NCI-H526 (cell line): Measurements from ENCODE around the gene CTRB2.
"Not testable (repeated sequence)": the region's sequence is repeated elsewhere in the genome, so short reads cannot be mapped to it uniquely, and the experiment has no call there.

Experiments
- DNase-seq, 2 experiments: peaks; one replicate each; lab custom pipeline; 2025; lab: John Stamatoyannopoulos, UW

CTRB2 gene

DNA sequence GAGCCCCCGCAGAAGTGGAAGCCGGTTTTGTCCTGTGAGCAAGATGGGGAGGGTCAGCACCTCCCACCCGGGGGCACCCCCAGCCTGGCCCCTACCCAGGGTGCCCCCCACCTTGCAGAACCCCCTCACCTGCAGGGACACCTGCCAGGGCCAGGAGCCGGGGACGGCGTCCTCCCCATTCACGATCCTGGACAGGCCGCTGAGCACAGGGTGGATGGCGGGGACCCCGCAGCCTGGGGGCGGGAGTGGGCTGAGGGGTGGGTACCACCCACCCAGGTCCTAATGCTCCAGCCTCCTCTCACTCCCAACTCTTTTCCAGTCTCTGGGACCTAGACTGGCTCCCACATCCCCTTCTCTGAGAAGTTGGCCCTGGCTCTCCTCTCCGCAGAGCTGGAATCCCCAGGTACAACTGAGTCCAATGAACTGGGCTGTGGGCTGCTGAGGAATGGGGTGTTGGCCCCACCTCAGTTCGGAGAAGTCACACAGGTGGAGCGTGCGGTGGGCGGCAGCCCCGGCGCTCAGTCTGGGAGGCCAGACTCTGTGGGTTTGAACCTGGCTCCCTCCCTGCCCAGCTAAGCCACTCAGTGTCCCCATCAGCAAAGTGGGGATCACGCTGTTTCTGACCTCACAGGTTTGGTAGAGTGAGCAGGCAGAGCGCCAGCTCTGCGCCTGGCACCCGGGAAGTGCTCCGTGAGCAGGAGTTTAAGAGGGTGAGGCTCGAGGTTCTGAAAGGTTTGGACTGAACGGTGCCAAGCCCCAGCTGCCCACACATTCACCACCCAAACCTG, 806 bp downstream of the CTRB2 start:
- DNase-seq, result not testable (repeated sequence)

- not testable (repeated sequence) for DNase-seq
Observed at GRCh38 chr16:75205438-75205837, 1.5 kb downstream of the CTRB2 start.

GRCh38 chr16:75204905-75205304, 2.1 kb downstream of the CTRB2 start:
- DNase-seq, result not testable (repeated sequence)

GRCh38 chr16:75204410-75204758, 2.6 kb downstream of the CTRB2 start:
- no peak for DNase-seq

DNA sequence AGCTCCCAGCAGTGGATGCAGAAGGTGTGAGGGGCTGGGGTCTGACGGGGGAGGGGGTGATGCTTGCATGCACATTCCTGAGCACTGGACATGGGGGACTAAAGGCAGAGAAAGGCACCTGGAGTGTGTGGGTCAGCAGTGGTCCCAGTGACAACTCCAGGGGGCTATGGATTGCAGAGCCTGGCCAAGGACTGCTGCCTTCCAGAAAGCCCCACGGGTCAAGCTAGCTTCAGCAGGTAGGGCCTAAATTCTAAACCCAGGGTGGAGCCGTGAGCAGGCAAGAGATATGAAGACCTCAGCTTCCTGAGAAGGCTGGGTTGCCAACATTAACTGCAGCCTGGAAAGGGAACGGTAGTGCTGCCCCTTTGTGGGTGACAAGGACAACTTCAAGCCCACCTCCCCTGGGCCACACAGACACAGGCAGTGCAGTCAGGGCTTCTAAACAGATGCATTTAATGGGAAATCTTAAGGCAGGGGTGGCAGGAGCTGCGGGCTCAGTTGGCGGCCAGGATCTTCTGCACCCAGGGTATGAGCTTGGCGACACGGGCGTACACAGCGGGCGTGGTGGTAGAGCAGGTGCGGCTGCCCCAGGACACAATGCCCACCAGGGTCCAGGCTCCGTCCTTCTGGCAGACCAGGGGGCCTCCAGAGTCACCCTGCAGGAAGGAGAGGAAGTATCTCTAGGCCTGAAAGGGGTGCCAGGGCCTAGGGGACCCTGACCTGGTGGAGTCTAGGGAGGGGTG, 3.1 kb downstream of the CTRB2 start:
- DNase-seq, result no peak

DNA sequence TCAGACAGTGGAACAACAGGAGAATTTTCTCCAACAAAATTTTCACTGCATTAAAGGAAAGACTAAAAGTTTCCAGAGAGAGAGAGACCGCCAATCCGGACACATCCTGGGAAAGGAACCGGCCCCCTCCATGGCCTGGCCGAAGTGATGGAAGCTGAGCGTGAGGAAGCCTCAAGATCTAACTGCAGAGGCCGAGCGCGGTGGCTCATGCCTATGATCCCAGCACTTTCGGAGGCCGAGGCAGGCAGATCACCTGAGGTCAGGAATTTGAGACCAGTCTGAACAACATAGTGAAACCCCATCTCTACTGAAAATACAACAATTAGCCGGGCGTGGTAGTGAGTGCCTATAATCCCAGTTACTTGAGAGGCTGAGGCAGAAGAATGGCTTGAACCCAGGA, 3.9 kb downstream of the CTRB2 start:
- DNase-seq, result no peak

- no peak for DNase-seq
Observed at GRCh38 chr16:75202069-75202590, 4.8 kb downstream of the CTRB2 start.

- DNase-seq, result no peak
Observed at GRCh38 chr16:75198135-75198600, 8.8 kb downstream of the CTRB2 start.

- peak in 1 of 2 experiments; percentile 2 for DNase-seq
Observed at GRCh38 chr16:75197522-75198134, 9.3 kb downstream of the CTRB2 start.

- DNase-seq, result no peak
Observed at GRCh38 chr16:75196836-75197235, 10.1 kb downstream of the CTRB2 start.

DNA sequence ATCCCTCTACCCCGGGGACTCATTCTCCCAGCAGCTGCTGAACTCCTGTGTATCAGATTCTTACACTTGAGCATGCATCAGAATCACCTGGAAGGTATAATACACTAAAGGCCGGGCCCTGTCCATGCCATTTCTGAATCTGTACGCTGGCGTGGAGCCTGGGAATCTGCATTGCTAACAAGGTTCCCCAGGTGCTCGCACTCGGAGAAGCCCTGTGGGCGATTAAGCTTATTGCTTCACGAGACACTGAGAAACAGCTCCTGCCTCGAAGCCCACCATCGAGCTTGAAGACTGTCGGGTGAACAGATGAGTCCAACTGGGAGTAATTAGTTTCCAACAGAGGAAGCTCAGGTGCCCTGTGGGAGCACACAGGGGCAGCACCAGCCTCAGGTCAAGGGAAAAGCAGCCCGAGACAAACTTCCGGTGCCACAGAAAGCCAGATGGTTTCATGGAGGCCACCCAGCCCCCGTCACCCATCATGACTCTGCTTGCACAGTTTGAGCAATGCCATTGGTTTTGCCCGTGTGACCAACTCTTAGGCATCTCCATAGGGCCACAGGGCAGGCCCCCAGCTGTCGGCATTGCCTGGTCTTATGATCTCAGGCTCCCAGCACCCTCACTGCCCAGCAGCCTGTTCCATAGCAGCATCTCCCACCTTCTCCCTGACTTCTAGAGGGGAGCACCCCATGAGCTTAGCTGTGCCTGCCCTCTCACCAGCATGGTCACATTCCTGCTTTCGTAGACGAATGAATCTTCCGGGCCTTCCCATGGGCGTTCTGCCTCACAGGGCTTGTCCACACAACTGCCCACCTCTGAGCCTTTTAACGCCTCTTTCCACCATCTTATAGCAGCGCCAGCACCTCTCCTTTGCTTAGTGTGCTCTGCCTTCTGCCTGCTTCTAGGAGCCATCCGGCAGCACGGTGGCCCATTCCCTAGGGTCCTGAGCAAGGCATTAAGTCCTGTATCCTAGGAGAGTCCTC, 10.9 kb downstream of the CTRB2 start:
- DNase-seq, result no peak

DNA sequence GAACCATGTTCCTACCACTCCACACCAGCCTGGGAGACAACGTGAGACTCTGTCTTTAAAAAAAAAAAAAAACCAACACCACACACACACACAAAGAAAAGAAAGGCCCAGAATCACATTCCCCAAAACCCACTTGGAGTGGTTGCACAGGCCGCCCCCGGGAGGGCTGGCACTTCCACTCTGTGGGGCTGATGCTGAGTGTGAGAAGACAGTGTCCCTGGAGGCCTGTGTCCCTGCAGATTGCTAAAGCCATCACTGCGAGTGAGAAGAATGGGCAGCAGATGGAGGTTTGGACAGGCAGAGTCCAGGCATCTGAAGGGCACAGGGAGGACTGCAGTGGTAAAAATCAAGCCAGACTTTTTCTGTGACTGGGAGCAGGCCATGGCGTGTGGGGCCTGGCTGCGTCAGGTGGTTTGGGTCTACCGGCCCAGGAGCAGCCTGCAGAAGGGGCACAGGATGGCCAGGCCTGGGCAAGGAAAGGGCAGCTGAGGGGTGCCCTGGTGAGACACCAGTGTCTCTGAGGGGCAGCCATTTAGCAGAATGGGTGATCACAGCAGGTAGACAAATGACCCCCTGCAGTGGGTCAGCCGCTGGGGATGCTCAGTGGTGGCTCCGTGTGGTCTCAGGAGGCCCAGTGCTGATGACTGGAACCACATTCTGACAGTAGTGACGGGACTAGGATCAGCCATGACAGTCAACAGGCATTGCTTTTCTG, 13.1 kb downstream of the CTRB2 start:
- DNase-seq, result no peak

- no peak for DNase-seq
Observed at GRCh38 chr16:75193265-75193650, 13.7 kb downstream of the CTRB2 start.

- no peak for DNase-seq
Observed at GRCh38 chr16:75192606-75193264, 14.2 kb downstream of the CTRB2 start.

DNA sequence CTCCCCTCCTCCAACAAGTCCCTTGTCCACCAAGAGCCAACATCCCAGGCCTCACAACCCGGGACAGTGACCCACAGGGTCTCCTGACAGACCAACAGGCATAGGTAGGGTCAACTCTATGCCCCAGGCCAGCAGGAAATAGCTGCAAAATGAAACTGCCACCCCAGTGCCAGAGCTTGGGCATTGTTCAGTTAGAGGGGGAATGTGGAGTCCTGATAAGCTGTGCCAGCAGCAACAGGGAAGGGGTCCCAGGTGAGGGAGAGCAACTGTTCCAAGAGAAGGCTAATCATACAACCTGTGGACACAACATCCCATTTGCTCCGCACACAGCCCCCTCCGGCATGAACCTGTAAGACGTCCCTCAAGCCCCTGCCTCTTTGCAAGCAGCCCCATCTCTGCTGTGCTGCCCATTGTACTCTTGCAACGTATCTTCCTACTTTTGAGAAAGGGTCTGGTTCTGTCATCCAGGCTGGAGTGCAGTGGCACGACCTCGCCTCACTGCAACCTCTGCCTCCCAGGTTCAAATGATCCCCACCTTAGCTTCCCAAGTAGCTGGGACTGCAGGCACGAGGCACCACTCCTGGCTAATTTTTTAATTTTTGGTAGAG, 17.2 kb downstream of the CTRB2 start:
- DNase-seq, result no peak

DNA sequence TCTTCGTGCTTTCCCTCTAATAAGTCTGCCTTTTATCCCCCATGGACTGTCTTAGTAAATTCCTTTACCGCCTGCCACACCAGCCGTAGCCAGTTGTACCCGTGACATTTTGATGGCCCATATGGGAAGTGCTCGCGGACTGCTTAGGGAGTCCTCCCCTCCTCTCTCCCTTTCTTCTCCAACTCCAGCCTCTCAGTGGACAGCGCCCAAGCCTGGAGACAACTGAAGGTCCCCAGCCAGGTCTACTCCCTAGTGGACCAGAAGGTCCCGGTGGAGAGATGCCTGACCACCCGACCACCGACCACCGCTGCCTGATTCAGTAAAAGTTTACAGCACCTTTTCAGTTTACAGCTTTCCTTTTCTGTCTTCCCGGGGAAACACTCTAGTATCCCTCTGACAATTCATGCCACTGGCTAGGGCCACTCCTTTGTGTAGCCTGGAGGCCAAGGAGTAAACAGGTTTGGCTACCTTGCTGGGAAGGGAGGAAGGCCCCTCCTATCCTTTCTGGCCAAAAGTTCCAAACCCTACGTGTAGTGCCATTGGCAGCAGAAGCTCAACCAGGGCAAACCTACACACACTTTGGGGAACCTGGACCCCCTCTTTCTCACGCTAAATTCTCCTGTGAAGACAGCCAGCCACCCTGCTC, 18.0 kb downstream of the CTRB2 start:
- DNase-seq, result no peak

- DNase-seq, result no peak
Observed at GRCh38 chr16:75181630-75182029, 25.3 kb downstream of the CTRB2 start.

- no peak for DNase-seq
Observed at GRCh38 chr16:75179208-75179607, 27.8 kb downstream of the CTRB2 start.

DNA sequence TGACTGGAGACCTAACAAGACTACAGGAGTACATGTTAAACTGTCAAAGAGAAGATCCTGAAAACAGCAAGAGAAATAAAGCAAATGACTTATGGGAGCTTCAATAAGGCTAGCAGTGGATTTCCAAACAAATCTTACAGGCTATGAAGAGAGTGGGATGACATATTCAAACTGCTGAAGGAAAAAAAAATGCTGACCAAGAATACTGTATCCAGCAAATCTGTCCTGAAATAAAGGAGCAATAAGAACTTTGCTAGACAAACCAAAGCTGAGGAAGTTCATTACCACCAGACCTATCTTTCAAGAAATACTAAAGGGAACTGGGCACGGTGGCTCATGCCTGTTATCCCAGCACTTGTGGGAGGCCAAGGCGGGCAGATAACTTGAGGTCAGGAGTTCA, 30.0 kb downstream of the CTRB2 start:
- DNase-seq, result no peak
